ENCODE results near the gene TAS2R40.

- TF ChIP-seq, protein P1, sequence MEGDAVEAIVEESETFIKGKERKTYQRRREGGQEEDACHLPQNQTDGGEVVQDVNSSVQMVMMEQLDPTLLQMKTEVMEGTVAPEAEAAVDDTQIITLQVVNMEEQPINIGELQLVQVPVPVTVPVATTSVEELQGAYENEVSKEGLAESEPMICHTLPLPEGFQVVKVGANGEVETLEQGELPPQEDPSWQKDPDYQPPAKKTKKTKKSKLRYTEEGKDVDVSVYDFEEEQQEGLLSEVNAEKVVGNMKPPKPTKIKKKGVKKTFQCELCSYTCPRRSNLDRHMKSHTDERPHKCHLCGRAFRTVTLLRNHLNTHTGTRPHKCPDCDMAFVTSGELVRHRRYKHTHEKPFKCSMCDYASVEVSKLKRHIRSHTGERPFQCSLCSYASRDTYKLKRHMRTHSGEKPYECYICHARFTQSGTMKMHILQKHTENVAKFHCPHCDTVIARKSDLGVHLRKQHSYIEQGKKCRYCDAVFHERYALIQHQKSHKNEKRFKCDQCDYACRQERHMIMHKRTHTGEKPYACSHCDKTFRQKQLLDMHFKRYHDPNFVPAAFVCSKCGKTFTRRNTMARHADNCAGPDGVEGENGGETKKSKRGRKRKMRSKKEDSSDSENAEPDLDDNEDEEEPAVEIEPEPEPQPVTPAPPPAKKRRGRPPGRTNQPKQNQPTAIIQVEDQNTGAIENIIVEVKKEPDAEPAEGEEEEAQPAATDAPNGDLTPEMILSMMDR (IDR thresholded peaks at IDR 0.05): no peak
- no peak for TF ChIP-seq POLR2A (IDR thresholded peaks at IDR 0.05)
Measured at GRCh38 chr7:143269251-143269650, 47.4 kb downstream of the TAS2R40 start.
